Stimulated activated CD8-positive, alpha-beta memory T cell treated with anti-CD3 and anti-CD28 coated beads, Interleukin-12 subunit alpha, Interleukin-12 subunit beta, amount 100 ng/mL, for 24 hours (primary cell): Measurements from ENCODE around the gene CA6.
"Not testable (repeated sequence)": the region's sequence is repeated elsewhere in the genome, so short reads cannot be mapped to it uniquely, and the experiment has no call there.

Experiments used
- DNase-seq: peaks from one replicate; pipeline ENCODE4 v3.0.0-alpha.2; 2020; ENCODE audit errors: extremely low read depth

The CA6 gene

DNA sequence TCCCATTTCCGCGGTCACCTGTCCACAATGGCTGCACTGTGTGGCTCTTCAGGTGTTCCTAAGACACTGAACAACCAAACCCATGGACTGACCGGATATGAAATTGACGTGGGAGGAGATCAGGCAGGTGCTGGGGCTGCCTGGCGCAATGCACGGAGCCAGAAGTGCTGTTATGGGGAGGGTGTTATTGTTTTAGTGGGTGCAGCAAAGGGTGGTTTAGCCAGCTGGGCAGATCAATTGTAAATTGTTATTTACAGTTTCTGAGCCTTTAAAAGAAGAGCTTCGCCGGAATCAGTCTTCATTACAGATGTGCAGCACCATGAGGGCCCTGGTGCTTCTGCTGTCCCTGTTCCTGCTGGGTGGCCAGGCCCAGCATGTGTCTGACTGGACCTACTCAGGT lies at the start of gene CA6:
TSS of gene CA6 (plus strand) at position 301 of the 400 bp plus-strand sequence. CDS start at position 320, 19 bp downstream.
- DNase-seq = no peak

DNA sequence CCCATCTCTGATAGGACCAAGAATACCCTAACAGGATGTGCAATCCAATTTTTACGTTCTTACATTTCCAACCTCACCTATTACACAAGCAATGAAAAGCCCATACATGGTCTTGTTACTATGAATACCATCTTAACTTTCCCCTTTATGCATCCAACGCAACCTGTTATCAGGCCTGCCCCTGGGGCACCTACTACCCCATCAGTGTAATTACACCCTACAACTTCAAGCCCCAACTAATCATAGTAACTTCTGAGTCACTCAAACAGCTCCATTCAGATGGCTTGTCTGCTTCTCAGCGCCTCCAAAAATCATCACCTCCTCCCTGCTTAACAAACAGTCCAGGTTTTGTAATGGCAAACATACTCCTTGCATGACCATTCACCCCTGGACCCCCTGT lies 48.9 kb upstream of the CA6 start:
- not testable (repeated sequence) for DNase-seq

DNA sequence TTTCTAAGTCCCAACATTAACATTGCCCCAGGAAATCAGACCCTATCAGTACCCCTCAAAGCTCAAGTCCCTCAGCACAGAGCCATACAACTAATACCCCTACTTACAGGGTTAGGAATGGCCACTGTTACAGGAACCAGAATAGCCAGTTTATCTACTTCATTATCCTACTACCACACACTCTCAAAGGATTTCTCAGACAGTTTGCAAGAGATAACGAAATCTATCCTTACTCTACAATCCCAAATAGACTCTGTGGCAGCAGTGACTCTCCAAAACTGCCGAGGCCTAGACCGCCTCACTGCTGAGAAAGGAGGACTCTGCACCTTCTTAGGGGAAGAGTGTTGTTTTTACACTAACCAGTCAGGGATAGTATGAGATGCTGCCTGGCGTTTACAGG lies 48.2 kb upstream of the CA6 start:
- DNase-seq = not testable (repeated sequence)

DNA sequence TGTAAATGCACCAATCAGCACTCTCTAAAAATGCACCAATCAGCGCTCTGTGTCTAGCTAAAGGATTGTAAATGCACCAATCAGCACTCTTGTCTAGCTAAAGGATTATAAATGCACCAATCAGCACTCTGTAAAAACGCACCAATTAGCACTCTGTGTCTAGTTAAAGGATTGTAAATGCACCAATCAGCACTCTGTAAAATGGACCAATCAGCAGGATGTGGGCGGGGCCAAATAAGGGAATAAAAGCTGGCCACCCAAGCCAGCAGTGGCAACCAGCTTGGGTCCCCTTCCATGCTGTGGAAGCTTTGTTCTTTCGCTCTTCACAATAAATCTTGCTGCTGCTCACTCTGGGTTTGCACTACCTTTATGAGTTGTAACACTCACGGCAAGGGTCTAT lies 47.2 kb upstream of the CA6 start:
- DNase-seq = not testable (repeated sequence)

DNA sequence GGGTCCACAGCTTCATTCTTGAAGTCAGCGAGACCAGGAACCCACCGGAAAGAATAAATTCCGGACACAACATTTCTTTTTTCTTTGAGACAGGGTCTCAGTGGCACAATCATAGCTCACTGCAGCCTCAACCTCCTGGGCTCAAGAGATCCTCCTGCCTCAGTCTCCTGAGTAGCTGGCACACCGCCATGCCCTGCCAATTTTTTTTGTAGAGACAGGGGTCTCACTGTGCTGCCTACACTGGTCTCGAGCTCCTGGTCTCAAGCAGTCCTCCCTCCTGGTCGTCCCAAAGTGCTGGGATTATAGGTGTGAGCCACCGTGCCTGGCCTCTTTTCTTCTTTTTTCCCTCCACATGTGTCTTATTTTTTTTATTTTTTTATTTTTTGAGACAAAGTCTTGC lies 46.6 kb upstream of the CA6 start:
- no peak for DNase-seq

DNA sequence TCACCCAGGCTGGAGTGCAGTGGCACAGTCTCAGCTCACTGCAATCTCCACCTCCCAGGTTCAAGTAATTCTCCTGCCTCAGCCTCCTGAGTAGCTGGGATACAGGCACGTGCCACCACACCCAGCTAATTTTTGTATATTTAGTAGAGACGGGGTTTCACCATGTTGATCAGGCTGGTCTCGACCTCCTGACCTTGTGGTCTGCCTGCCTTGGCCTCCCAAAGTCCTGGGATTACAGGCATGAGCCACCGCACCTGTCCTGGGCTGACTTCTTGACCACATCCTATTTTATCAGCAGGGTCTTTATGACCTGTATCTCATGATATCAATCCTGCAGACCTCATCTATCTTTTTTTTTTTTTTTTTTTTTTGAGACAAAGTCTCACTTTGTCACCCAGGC lies 45.0 kb upstream of the CA6 start:
- not testable (repeated sequence) for DNase-seq

DNA sequence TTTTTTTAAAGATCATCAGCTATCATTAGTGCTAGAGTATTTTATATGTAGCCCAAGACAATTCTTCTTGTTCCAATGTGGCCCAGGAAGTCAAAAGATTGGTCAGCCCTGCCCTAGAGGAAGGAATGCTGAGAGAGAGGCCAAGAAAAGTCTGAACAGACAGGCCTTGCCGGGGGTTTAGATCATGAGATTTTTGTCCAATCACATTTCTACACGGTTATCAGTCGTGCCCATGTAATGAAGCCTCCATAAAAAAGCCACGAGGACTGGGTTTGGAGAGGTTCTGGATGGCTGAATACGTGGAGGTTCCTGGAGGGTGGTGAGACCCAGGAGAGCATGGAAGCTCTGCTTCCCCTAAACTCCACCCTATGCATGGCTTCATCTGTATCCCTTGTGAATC lies 42.9 kb upstream of the CA6 start:
- DNase-seq = no peak

DNA sequence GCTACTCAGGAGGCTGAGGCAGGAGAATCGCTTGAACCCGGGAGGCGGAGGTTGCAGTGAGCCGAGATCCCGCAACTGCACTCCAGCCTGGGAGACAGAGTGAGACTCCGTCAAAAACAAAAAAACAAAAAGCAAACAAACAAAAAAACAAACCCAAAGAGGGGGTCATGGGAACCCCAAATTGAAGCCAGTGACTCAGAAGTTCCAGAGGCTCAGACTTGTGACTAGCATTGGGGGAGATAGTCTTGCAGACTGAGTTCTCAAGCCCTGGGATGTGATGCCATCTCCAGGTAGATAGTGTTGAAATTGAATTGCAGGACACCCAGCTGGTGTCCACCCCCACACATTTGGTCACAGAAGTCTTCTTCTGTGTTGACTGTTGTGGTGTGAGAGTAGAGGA lies 42.3 kb upstream of the CA6 start:
- DNase-seq = no peak

DNA sequence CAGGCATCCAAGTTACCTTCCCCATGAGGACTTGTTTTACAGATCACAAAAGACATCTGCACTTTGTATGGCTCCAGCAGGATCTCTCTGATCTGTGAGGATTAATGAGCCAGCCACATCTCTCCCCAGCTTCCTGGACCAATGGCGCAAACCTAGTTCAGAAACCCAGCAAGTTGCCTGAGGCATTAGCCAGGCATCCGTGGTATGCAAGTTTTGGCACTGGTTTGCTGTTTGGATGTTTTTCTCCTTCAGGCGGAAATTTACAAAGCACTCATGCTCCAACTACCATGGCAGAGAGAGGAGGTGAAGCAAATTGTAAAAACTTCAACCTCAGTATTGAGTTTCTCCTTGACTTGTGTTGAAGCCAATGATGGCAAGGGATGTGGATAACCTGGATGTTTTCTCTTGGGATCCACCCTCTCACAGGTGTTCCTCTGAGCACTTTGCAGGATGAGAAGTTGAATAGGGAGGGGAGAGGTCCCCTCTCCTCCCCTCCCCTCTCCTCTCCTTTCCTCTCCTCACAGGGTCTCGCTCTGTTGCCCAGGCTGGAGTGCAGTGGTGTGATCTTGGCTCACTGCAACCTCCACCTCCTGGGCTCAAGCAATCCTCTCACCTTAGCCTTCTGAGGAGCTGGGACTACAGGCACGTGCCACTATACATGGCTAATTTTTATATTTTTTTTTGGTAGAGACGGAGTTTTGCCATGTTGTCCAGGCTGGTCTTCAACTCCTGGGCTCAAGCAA lies 41.6 kb upstream of the CA6 start:
- DNase-seq = no peak

DNA sequence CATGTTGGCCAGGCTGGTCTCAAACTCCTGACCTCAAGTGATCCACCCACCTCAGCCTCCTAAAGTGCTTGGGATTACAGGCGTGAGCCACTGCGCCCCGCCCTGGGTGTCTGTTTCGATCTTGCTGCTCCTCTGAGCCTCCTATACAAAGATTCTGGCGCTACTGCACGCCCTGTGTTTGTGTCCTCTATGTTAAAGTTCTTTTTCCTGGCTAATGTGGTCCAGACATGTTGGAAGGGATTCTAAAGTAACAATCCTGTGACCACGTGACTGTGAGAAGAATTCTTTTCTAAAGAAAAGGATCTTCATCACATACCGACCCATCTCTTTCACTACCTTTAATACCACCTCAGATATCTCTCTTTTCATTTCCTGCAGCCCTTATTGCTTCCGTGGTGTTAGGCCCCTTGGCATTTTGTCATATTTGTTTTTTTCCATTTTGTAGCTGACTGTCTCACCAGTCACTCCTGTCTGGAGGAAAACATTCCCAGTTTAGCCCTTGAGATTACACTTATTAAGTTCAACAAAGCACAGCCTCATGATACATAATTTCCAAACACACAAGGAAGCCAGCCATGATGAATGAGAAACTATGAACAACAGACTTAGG lies 40.0 kb upstream of the CA6 start:
- DNase-seq = no peak

DNA sequence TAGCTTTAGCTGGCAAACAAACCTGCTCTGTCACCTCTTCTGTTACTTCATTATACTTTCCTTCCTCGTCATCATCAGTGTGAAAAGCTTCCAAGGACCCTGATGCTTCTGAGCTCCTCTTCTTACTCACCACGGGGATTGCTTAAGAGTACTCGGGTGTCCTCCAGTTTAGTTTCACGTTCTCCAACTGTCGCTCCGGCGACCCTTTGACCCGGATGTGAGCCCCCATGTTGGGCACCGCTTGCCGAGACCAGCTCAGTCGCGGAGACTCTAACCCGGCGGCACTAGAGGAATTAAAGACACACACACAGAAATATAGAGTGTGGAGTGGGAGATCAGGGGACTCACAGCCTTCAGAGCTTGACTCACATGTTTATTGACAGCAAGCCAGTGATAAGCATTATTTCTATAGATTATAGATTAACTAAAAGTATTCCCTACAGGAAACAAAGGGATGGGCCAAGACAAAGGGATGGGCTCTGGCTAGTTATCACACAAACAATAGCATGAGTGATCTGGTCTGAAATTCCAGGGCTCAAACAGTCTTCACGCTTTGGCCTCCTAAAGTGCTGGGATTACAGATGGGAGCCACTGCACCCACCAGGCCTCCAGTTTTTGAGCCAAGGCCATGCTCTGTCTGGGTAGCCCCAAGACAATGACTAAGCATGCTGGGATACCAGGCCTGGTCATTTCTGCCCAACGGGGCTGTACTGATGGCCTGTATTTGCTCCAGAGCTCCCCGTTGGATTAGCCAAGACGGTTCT lies 37.1 kb upstream of the CA6 start:
- no peak for DNase-seq

DNA sequence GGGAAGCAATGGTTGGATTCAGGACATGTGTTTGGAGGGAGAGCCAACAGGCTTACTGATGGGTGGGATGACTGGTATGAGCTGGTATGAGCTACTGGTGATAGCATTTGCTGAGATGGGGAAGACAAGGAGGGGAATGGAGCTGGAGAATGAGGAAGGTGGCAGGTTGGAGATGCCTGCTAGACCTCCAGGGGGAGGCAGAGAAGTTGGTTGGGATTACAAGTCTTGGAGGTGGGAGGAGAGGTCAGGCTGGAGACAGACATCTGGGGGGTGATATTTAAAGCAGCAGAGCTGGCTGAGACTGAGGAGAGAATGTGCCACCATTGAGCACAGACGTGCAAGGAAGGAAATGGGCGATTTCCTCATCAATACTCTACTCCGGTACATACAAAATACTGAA lies 35.3 kb upstream of the CA6 start:
- no peak for DNase-seq

DNA sequence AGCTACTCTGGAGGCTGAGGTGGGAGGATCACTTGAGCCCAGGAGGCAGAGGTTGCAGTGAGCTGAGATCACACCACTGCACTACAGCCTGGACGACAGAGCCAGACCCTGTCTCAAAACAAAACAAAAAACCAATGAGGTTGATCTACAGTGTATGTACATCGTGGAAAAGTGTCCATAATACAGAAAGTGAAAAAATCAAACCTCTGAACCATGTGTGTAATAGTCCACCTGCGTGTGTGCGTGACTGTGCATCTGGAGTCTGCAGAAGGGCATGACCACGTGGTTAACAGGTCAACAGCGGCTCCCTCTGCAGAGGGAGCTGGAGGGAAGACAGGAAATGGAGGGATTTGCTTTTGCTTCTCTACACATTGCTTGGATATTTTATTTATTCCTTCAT lies 34.8 kb upstream of the CA6 start:
- DNase-seq = no peak

DNA sequence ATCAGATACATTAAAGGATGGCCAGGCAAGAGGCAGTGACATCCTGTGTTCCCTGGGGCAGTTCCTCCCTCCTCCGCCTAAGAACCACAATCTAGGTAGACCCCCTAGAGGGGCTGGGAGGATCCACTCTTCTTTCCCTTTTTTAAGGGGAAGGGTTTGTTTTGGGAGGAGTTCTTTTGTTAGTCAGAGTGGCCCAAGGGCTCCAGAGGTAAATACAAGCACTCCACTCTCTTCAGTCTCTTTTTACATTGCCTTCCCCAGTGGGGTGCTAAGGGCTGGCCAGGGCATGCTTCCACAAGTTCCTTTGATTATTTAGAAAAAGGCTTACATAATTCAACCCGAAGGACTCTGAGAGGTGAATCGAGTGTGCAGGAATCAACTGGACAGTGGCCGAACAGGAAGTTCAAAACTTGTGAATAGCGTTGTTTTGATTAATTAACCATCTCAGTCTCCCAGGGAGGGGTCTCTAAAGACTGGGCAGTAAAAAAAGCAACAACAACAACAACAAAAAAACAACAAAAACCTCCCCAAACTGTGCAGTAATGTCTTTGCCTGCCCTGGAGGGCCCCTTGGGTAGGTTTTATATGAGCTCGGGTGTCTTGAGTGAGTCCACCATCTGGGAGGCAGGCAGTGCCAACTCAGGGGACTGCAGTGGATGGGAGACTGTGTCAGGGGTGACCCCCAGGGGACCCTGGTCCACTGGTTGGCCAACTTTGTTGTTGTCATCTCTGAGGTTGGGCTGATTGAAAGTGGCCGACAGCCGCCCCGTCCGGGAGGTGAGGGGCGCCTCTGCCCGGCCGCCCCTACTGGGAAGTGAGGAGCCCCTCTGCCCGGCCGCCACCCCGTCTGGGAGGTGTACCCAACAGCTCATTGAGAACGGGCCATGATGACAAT lies 34.0 kb upstream of the CA6 start:
- DNase-seq = no peak

DNA sequence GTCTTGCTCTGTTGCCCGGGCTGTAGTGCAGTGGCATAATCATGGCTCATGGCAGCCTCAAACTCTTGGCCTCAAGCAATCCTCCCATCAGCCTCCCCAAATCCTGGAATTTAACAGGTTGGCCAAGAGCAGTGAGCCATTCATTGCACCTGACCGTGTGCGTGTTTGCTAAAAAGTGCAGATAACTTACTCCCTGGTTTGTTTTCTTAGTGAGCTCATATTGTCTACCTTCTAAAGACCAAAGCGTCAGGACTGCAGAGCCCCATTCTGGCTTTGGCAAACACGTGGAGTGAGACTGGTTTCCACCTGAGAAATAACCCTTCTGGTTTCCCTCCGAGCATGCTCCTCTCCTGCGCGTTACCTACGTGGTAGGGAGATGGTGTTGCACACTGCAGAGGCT lies 32.2 kb upstream of the CA6 start:
- DNase-seq = no peak

DNA sequence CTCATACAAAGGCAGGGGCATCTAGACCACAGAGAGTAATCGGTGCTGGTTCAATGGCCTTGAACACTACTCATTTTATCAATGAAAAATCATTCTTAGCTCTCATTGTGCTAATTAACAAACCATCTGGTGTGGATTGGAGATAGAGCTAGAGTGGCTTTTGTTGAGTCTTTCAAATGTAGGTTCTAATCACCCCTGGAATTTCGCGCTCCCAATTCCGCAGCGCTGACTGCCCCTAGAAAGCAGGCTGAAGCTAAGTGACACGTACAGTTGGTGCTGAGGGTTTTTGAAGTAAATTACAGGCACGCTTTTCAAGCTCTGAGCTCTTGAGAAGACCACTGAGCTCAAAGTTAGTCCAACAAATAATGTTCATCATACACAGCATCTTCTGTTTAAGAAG lies 31.2 kb upstream of the CA6 start:
- DNase-seq = no peak

DNA sequence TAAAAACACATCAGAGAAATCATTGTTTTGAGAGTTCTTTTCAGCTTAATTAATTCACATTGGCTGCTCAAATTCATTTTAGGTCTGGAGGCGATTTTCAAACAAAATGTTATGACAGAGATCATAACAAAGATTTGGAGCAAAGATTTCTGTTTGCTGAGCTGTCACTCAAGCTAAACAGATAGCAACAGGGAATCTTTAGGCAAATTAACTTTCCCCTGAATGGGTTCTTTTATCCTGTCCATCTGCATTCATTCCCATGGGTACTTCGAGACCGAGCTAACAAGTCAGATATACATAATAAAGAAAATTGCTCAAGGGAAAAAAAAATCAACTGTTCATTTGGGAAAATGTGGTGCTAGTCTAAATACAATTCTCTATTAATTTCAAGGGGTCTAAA lies 30.2 kb upstream of the CA6 start:
- no peak for DNase-seq

DNA sequence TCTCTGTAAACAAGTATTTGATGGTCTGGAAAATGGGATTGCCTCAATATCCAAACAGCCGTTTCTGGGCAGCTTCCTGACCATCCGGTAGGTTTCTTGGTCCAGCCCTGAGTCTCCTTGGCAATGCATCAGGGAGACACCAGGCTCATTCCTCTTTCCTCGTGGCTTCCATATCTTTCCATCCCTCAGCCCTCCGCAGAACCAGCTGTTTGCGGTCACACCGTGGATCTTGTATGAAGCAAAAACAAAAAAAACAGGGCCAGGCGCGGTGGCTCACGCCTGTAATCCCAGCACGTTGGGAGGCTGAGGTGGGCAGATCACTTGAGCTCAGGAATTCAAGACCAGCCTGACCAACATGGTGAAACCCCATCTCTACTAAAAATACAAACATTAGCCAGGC lies 28.1 kb upstream of the CA6 start:
- not testable (repeated sequence) for DNase-seq

DNA sequence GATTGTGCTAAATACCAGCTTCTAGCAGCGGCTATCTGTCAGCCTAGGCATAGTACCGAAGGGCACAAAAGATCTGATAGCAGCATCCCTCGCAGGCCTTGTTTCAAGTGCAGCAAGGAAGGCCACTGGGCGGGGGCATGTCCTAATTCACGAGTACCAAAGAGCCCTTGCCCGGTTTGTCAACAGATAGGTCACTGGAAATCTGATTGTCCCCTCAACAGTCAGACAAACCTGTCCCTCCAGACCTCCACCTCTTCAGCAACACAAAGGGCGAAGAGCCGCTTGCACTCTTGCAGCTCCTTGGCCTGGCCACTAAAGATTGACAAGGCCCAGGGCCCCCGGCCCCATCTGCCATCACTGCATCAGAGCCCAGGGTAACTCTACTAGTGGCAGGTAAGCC lies 22.7 kb upstream of the CA6 start:
- no peak for DNase-seq

DNA sequence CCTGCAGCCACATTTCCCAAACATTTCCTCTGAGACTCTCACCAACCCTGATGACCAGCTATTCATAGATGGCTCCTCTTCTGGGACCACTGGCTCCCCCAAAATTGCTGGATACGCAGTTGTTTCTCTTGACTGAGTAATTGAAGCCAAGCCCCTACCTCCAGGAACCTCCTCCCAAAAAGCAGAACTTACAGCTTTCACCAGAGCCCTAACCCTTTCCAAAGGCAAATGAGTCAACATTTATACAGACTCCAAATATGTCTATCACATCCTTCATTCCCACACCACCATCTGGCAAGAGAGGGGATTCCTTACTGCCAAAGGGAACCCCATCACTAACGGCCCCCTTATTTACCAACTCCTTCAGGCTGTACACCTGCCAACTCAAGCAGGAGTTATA lies 20.3 kb upstream of the CA6 start:
- DNase-seq = no peak

DNA sequence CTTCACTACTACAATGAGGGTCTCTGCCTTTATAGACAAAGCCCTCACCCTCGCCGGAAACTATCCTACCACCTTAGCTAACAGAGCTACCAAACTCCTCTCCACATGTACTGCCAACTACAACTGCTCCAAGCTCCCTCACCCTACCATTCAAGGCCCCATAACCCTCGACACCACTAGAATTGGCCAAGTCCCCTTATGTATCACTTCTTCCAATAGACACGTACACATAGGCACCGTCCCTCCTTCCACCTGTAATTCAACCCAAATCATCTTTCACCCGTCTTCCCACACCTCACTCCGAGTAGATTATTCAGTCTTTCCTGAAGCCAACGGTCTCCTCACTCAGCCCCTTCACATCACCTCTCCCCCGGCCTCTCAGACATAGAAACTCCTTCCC lies 19.7 kb upstream of the CA6 start:
- no peak for DNase-seq
